H1 (cell line): ENCODE results near the gene SAA1.

Experiments used
- NANOG ChIP-seq: IDR thresholded peaks from 2 replicates; pipeline ENCODE4 v1.6.1; 2011; ENCODE audit warnings: low read length, low read depth, mild to moderate bottlenecking, inconsistent platforms; ENCODE audit not compliant: insufficient read depth, poor library complexity, severe bottlenecking
- TF ChIP-seq, protein P1 (sequence below), 3 experiments: IDR thresholded peaks; 1 replicate in 2 of 3; 2 replicates in 1 of 3; pipeline versions ENCODE4 v1.5.1 to v1.6.1; 2011; ENCODE audit warnings: low read length in 3 of 3, mild to moderate bottlenecking in 3 of 3, inconsistent platforms in 2 of 3, low read depth in 1 of 3, moderate library complexity in 1 of 3; ENCODE audit not compliant: insufficient read depth in 1 of 3; ENCODE audit errors: control extremely low read depth in 1 of 3

DNA sequence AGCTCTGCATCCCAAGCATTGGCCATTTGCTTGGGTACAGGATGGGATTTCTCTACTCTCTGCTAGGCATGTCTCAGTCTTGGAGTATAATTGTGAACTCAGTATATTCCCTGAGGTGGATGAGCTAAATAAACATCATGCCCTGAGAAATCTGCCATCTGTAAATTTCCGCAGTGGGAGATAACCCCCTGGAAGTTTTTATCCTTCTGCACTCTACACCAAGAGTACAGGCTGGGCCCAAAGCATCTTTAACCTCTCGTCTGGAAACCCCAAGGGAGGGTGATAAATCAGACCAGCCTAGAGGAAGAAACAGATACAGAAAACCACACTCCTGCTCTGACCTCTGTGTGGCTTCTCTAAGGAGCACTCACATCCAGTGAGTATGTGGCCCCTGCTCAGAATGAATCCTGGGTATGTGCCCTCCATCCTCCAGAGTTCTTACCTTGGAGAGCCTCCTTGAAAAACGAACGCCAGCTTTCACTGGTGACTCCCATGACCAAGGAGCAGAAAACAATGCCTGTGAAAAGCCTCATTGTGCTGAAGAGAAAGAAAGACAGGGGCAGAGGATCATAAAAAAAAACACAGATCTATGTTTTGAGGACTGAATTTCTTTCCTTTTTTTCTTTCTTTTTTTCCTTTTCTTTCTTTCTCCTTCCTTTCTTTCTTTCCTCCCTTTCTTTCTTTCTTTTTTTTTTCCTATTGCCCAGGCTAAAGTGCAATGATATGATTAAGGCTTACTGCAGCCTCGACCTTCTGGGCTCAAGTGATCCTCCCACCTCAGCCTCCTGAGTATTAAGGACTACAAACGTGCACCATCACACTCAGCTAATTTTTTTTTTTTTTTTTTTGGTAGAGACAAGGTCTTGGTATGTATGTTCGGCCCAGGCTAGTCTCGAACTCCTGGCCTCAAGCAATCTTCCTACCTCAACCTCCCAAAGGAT, 30.4 kb upstream of the SAA1 start:
- TF ChIP-seq, protein P1, sequence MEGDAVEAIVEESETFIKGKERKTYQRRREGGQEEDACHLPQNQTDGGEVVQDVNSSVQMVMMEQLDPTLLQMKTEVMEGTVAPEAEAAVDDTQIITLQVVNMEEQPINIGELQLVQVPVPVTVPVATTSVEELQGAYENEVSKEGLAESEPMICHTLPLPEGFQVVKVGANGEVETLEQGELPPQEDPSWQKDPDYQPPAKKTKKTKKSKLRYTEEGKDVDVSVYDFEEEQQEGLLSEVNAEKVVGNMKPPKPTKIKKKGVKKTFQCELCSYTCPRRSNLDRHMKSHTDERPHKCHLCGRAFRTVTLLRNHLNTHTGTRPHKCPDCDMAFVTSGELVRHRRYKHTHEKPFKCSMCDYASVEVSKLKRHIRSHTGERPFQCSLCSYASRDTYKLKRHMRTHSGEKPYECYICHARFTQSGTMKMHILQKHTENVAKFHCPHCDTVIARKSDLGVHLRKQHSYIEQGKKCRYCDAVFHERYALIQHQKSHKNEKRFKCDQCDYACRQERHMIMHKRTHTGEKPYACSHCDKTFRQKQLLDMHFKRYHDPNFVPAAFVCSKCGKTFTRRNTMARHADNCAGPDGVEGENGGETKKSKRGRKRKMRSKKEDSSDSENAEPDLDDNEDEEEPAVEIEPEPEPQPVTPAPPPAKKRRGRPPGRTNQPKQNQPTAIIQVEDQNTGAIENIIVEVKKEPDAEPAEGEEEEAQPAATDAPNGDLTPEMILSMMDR (IDR thresholded peaks at IDR 0.05; ENCODE audit: control extremely low read depth in 1 of 3, insufficient read depth in 1 of 3, low read depth in 1 of 3, low read length in 3 of 3) = no peak
- TF ChIP-seq NANOG = no peak
